MCF 10A (cell line): Measurements from ENCODE around the gene LY9. TPM values are rescaled to one million over a fixed set of nuclear protein-coding genes. Genes with fewer than 3 reads are reported as not detected.

Experiments used
- BruUV-seq: library from RNA; stranded (reverse); fragments of 400-500 nt; replicated peaks from 2 replicates; lab custom pipeline; 2021; lab: Mats Ljungman, UMichigan
- CTCF ChIA-PET: fragments of 300-600 bp; sonication (Branson Sonifier 250); formaldehyde crosslinking; extraction: SDS; loops from one replicate; lab custom pipeline; 2021; ENCODE audit warnings: antibody characterized with exemption, inconsistent platforms; lab: Yijun Ruan, JAX
- POLR2A ChIA-PET: fragments of 300-600, 350-650 bp; sonication (Branson Sonifier 250); formaldehyde crosslinking; extraction: SDS; loops from one replicate; lab custom pipeline; 2020; ENCODE audit warnings: antibody characterized with exemption, inconsistent platforms; lab: Yijun Ruan, JAX
- DNase-seq: peaks from one replicate; pipeline ENCODE4 v3.0.0-alpha.2; 2018; ENCODE audit not compliant: unreplicated experiment
- H3K27ac Mint-ChIP-seq: one replicate; pipeline ENCODE4 v1.8.0; 2022; ENCODE audit warnings: mild to moderate bottlenecking, low read depth, mixed read lengths; ENCODE audit not compliant: unreplicated experiment
- H3K27me3 Mint-ChIP-seq: one replicate; pipeline ENCODE4 v1.8.0; 2022; ENCODE audit warnings: mixed read lengths; ENCODE audit not compliant: insufficient read depth, unreplicated experiment
- H3K36me3 Mint-ChIP-seq: one replicate; pipeline ENCODE4 v1.8.0; 2022; ENCODE audit warnings: mild to moderate bottlenecking, moderate library complexity, mixed read lengths; ENCODE audit not compliant: insufficient read depth, unreplicated experiment
- H3K4me1 Mint-ChIP-seq: one replicate; pipeline ENCODE4 v1.8.0; 2022; ENCODE audit warnings: mixed read lengths; ENCODE audit not compliant: insufficient read depth, unreplicated experiment
- H3K4me3 Mint-ChIP-seq: one replicate; pipeline ENCODE4 v1.8.0; 2022; ENCODE audit warnings: mild to moderate bottlenecking, moderate library complexity, mixed read lengths; ENCODE audit not compliant: unreplicated experiment
- H3K9me3 Mint-ChIP-seq: one replicate; pipeline ENCODE4 v1.8.0; 2022; ENCODE audit warnings: mixed read lengths; ENCODE audit not compliant: unreplicated experiment
- intact Hi-C: fragments of 100-400 bp; cut with micrococcal nuclease; formaldehyde crosslinking; loops from 2 replicates; pipeline ENCODE4 v1.14.1; 2022
- total RNA-seq: library from RNA; stranded (reverse); gene quantifications from 2 replicates; pipeline ENCODE4 v1.2.3, GENCODE V29; 2022
- TF ChIP-seq, protein P1 (sequence below): fragments of 200-600 bp; IDR thresholded peaks from one replicate; pipeline ENCODE4 v1.8.0; 2022; ENCODE audit warnings: antibody characterized with exemption, mild to moderate bottlenecking; ENCODE audit not compliant: unreplicated experiment

LY9 gene
- total RNA-seq, 1 experiment from 2014 or later: not detected

GRCh38 chr1:160798439-160798838 is 2.5 kb downstream of the LY9 start:
- no peak overlapping the region for H3K4me3 Mint-ChIP-seq
- H3K9me3 Mint-ChIP-seq: no peaks in the 10 kb centered on the region
- no TSS peak for BruUV-seq
- ChIA-PET CTCF (interaction anchor here (0.7 to 3.6 kb wide), 9 partner anchors 8 to 190 kb away, joined by 3 to 14 read pairs (median 4); no protein-coding TSS in a partner anchor), POLR2A (interaction anchor here (0.5 to 1.4 kb wide), 3 partner anchors 8 to 768 kb away, joined by 3 to 6 read pairs (median 4); no protein-coding TSS in a partner anchor)
- DNase-seq: no peak
- peaks cover 2% of the 10 kb centered on the region for H3K4me1 Mint-ChIP-seq
- H3K36me3 Mint-ChIP-seq: no peaks in the 10 kb centered on the region
- H3K27me3 Mint-ChIP-seq: no peaks in the 10 kb centered on the region
- TF ChIP-seq, protein P1, sequence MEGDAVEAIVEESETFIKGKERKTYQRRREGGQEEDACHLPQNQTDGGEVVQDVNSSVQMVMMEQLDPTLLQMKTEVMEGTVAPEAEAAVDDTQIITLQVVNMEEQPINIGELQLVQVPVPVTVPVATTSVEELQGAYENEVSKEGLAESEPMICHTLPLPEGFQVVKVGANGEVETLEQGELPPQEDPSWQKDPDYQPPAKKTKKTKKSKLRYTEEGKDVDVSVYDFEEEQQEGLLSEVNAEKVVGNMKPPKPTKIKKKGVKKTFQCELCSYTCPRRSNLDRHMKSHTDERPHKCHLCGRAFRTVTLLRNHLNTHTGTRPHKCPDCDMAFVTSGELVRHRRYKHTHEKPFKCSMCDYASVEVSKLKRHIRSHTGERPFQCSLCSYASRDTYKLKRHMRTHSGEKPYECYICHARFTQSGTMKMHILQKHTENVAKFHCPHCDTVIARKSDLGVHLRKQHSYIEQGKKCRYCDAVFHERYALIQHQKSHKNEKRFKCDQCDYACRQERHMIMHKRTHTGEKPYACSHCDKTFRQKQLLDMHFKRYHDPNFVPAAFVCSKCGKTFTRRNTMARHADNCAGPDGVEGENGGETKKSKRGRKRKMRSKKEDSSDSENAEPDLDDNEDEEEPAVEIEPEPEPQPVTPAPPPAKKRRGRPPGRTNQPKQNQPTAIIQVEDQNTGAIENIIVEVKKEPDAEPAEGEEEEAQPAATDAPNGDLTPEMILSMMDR: no peak
- intact Hi-C loops: no loop called here
- no peak overlapping the region for H3K27ac Mint-ChIP-seq

- H3K27ac Mint-ChIP-seq: no peak overlapping the region
- DNase-seq: no peak
- no peaks in the 10 kb centered on the region for H3K36me3 Mint-ChIP-seq
- no peaks in the 10 kb centered on the region for H3K4me1 Mint-ChIP-seq
- ChIA-PET POLR2A (interaction anchor here (0.6 to 0.9 kb wide), 5 partner anchors 8 to 305 kb away, joined by 3 to 5 read pairs (median 3); no protein-coding TSS in a partner anchor), CTCF (interaction anchor here (0.7 to 3.6 kb wide), 6 partner anchors 23 to 298 kb away, joined by 3 to 14 read pairs (median 4); no protein-coding TSS in a partner anchor)
- no peaks in the 10 kb centered on the region for H3K27me3 Mint-ChIP-seq
- no TSS peak for BruUV-seq
- intact Hi-C loops: no loop called here
- TF ChIP-seq, protein P1: no peak
- H3K4me3 Mint-ChIP-seq: no peak overlapping the region
- H3K9me3 Mint-ChIP-seq: no peaks in the 10 kb centered on the region
Measured at GRCh38 chr1:160799641-160800040, 3.7 kb downstream of the LY9 start.

DNA sequence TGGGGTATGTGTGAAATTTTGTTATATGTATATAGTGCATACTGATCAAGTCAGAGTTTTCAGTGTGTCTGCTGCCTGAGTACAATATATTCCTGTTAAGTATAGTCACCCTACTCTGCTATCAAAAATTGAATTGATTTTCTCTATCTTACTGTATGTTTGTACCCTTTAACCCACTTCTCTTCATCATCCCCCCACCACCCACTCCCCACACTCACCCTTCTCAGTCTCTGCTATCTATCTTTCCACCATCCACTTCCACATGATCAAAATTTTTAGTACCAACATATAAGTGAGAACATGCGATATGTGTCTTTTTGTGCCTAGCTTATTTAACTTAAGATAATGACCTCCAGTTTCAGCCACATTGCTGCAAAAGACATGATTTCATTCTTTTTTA is 4.2 kb downstream of the LY9 start:
- ChIA-PET CTCF (interaction anchor here (0.6 to 1.7 kb wide), 6 partner anchors 23 to 297 kb away, joined by 3 to 5 read pairs (median 4); no protein-coding TSS in a partner anchor), POLR2A (interaction anchor here (0.6 to 0.9 kb wide), 5 partner anchors 8 to 305 kb away, joined by 3 to 5 read pairs (median 3); no protein-coding TSS in a partner anchor)
- Mint-ChIP-seq H3K4me1 (no peaks in the 10 kb centered on the region), H3K27ac (no peak overlapping the region), H3K27me3 (no peaks in the 10 kb centered on the region), H3K4me3 (no peak overlapping the region), H3K36me3 (no peaks in the 10 kb centered on the region), H3K9me3 (no peaks in the 10 kb centered on the region)
- TF ChIP-seq, protein P1: no peak
- no TSS peak for BruUV-seq
- no peak for DNase-seq
- intact Hi-C loops: no loop called here

- Mint-ChIP-seq H3K4me1 (no peaks in the 10 kb centered on the region), H3K27me3 (no peaks in the 10 kb centered on the region), H3K9me3 (no peaks in the 10 kb centered on the region), H3K4me3 (no peak overlapping the region), H3K36me3 (no peaks in the 10 kb centered on the region), H3K27ac (no peak overlapping the region)
- no peak for DNase-seq
- CTCF ChIA-PET: interaction anchor here (0.6 to 0.7 kb wide), 4 partner anchors 28 to 157 kb away, joined by 3 to 5 read pairs (median 4); no protein-coding TSS in a partner anchor
- intact Hi-C loops: no loop called here
- POLR2A ChIA-PET: interaction anchor here (0.9 kb wide), 1 partner anchor 9 kb away, joined by 3 read pairs; no protein-coding TSS in a partner anchor
- no TSS peak for BruUV-seq
- TF ChIP-seq, protein P1: no peak
Measured at GRCh38 chr1:160800645-160801408, 4.9 kb downstream of the LY9 start.
